Liver (tissue), 9 donors: Measurements from ENCODE around the gene FGD4. TPM values are rescaled to one million over a fixed set of nuclear protein-coding genes. Genes with fewer than 3 reads are reported as not detected.

Experiments
- DNase-seq: peaks from one replicate; pipeline ENCODE4 v3.0.0-alpha.2; 2017; ENCODE audit warnings: low spot score
- H3K27ac ChIP-seq, 2 donors: one replicate each; pipeline ENCODE4 v1.7.0; 2013; ENCODE audit warnings: inconsistent platforms in 2 of 2, low read length in 2 of 2, control low read depth in 1 of 2, low read depth in 1 of 2, mild to moderate bottlenecking in 1 of 2
- H3K27me3 ChIP-seq, 4 donors: one replicate each; pipeline versions ENCODE4 v1.6.1 to v1.7.0; 2013; ENCODE audit warnings: low read length in 3 of 4, inconsistent platforms in 1 of 4, mild to moderate bottlenecking in 1 of 4, moderate library complexity in 1 of 4; ENCODE audit not compliant: control insufficient read depth in 4 of 4, insufficient read depth in 4 of 4
- H3K36me3 ChIP-seq, 4 donors: one replicate each; pipeline versions ENCODE4 v1.6.1 to v1.7.0; 2013; ENCODE audit warnings: low read length in 3 of 4, mild to moderate bottlenecking in 3 of 4, low read depth in 1 of 4, moderate library complexity in 1 of 4; ENCODE audit not compliant: control insufficient read depth in 4 of 4, insufficient read depth in 3 of 4
- H3K4me1 ChIP-seq, 4 donors: one replicate each; pipeline versions ENCODE4 v1.6.1 to v1.7.0; 2013; ENCODE audit warnings: low read length in 3 of 4, mild to moderate bottlenecking in 3 of 4, moderate library complexity in 1 of 4; ENCODE audit not compliant: control insufficient read depth in 4 of 4, insufficient read depth in 4 of 4
- H3K4me3 ChIP-seq, 3 donors: one replicate each; pipeline versions ENCODE4 v1.6.1 to v1.7.0; 2013; ENCODE audit warnings: low read length in 3 of 3, control low read depth in 1 of 3, low read depth in 1 of 3, mild to moderate bottlenecking in 1 of 3
- H3K9ac ChIP-seq, 2 donors: one replicate each; pipeline ENCODE4 v1.7.0; 2013; ENCODE audit warnings: low read length in 2 of 2, mild to moderate bottlenecking in 2 of 2, moderate library complexity in 2 of 2, control low read depth in 1 of 2, low read depth in 1 of 2
- H3K9me3 ChIP-seq, 4 donors: one replicate each; pipeline versions ENCODE4 v1.6.1 to v1.7.0; 2013; ENCODE audit warnings: low read length in 3 of 4; ENCODE audit not compliant: control insufficient read depth in 4 of 4
- ATF3 ChIP-seq: IDR thresholded peaks from 2 replicates; pipeline ENCODE4 v1.6.1; 2016; ENCODE audit warnings: antibody characterized with exemption
- EGR1 ChIP-seq, 2 donors: IDR thresholded peaks; 2 replicates each; pipeline ENCODE4 v1.6.1; 2016 to 2018; ENCODE audit warnings: antibody characterized with exemption in 2 of 2, low read depth in 2 of 2
- FOXA1 ChIP-seq: IDR thresholded peaks from 2 replicates; pipeline ENCODE4 v1.6.1; 2016; ENCODE audit warnings: antibody characterized with exemption
- FOXA2 ChIP-seq: IDR thresholded peaks from 2 replicates; pipeline ENCODE4 v1.6.1; 2016; ENCODE audit warnings: antibody characterized with exemption
- GABPA ChIP-seq, 2 donors: IDR thresholded peaks in 1 of 2; conservative IDR thresholded peaks in 1 of 2; 2 replicates each; pipeline ENCODE4 v1.6.1; 2016; ENCODE audit warnings: antibody characterized with exemption in 2 of 2, mild to moderate bottlenecking in 1 of 2, moderate library complexity in 1 of 2
- HNF4A ChIP-seq, 2 donors: conservative IDR thresholded peaks; 2 replicates each; pipeline ENCODE4 v1.6.1; 2016; ENCODE audit warnings: antibody characterized with exemption in 2 of 2, mild to moderate bottlenecking in 2 of 2
- HNF4G ChIP-seq: IDR thresholded peaks from 2 replicates; pipeline ENCODE4 v1.6.1; 2016; ENCODE audit warnings: antibody characterized with exemption
- JUND ChIP-seq, 2 donors: IDR thresholded peaks; 2 replicates each; pipeline ENCODE4 v1.6.1; 2016; ENCODE audit warnings: antibody characterized with exemption in 2 of 2
- NR2F2 ChIP-seq: IDR thresholded peaks from 2 replicates; pipeline ENCODE4 v1.6.1; 2016; ENCODE audit warnings: antibody characterized with exemption
- RAD21 ChIP-seq, 2 donors: IDR thresholded peaks; 2 replicates each; pipeline ENCODE4 v1.6.1; 2016; ENCODE audit warnings: antibody characterized with exemption in 2 of 2, mild to moderate bottlenecking in 2 of 2
- REST ChIP-seq: IDR thresholded peaks from 2 replicates; pipeline ENCODE4 v1.6.1; 2016; ENCODE audit warnings: antibody characterized with exemption, mild to moderate bottlenecking
- RXRA ChIP-seq, 2 donors: IDR thresholded peaks; 2 replicates each; pipeline ENCODE4 v1.6.1; 2017 to 2018; ENCODE audit warnings: antibody characterized with exemption in 2 of 2, mild to moderate bottlenecking in 1 of 2
- SP1 ChIP-seq: IDR thresholded peaks from 2 replicates; pipeline ENCODE4 v1.6.1; 2018; ENCODE audit warnings: antibody characterized with exemption, mild to moderate bottlenecking
- TAF1 ChIP-seq: conservative IDR thresholded peaks from 2 replicates; pipeline ENCODE4 v1.6.1; 2016; ENCODE audit warnings: antibody characterized with exemption, mild to moderate bottlenecking
- YY1 ChIP-seq: IDR thresholded peaks from 2 replicates; pipeline ENCODE4 v1.6.1; 2016; ENCODE audit warnings: antibody characterized with exemption, mild to moderate bottlenecking
- ZBTB33 ChIP-seq: IDR thresholded peaks from 2 replicates; pipeline ENCODE4 v1.6.1; 2016; ENCODE audit warnings: antibody characterized with exemption
- WGBS: extraction: QIAGEN DNeasy Blood & Tissue Kit; methylation state at CpG from one replicate; pipeline ENCODE4 v1.1.7; 2013; 5-methylcytosine and 5-hydroxymethylcytosine counted together
- polyA plus RNA-seq, 2 donors: library from polyadenylated mRNA; stranded (reverse) in 1 of 2; unstranded in 1 of 2; fragments of 200-250 nt in 1 of 2; fragments of >200 nt in 1 of 2; fragmentation: Nextera tagmentation in 1 of 2; extraction: Ambion mirVana in 1 of 2; gene quantifications; one replicate each; pipeline versions ENCODE4 v1.2.1 to v1.2.3, GENCODE V29; 2013 to 2015
- total RNA-seq, 2 donors: library from RNA; depleted of rRNA; stranded (reverse); fragments of >200 nt; gene quantifications; one replicate each; pipeline ENCODE4 v1.2.3, GENCODE V29; 2014
- TF ChIP-seq, protein P1 (sequence below): IDR thresholded peaks from 2 replicates; pipeline ENCODE4 v1.6.1; 2016; ENCODE audit warnings: antibody characterized with exemption
- TF ChIP-seq, protein P2 (sequence below): fragments of 150-350 bp; IDR thresholded peaks from 2 replicates; pipeline ENCODE4 v1.5.1; 2017; ENCODE audit warnings: improper control_type of control experiment, low read depth, low read length; ENCODE audit not compliant: missing input control
- donor health status: healthy.
- donor health status: healthy.
- donor health status: healthy.
- donor health status: healthy.
- donor health status: healthy.

FGD4 gene
- total and polyA plus RNA-seq, 4 donors = 3.8 to 26.4 (median 9.0) TPM

DNA sequence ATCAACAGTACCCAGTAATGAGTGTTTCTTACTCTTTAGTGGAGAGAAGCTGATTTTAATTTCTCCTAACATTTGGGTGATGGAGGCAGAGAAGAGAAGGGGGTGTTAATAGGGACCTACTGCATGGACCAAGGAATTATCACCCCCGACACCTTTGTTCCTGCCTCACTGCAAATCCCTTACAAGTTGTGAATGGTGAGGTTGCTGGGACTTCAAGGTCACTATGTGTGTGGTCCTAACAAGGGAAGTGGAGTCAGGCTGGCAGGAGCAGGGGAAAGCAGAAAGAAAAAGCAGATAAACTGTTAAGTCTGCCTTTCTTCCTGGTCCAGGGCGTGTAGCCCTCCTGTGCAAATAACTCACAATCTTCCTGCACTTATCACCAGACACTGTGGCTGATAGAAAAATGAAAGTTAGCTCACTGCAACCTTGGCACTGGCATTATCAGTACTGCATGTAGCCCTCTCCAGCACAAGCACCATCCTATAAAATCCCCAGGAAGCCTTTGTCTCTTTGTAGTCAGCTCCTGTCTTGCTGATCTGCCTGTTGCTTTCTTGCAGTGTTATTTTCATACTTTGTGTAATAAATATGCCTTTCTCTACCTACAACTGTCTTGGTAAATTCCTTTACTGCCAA is 167.4 kb downstream of the FGD4 start:
- no peak overlapping the region for H3K4me3 ChIP-seq
- H3K36me3 ChIP-seq = peaks cover 0 to 10% (median 3%) of the 10 kb centered on the region in 4 donors
- peaks cover 3 to 4% (median 4%) of the 10 kb centered on the region in 4 donors for H3K4me1 ChIP-seq
- no peaks in the 10 kb centered on the region for H3K9me3 ChIP-seq
- DNase-seq = no peak
- H3K27me3 ChIP-seq = no peaks in the 10 kb centered on the region
- no peak overlapping the region for H3K27ac ChIP-seq
- 81% methylated on average over 2 of the region's 2 CpGs for WGBS
- H3K9ac ChIP-seq = no peak overlapping the region
- no peak for TF ChIP-seq GABPA (IDR thresholded peaks at IDR 0.05 in 1 of 2, conservative IDR thresholded peaks at IDR 0.05 in 1 of 2)
- TF ChIP-seq RAD21 (IDR thresholded peaks at IDR 0.05) = no peak
- no peak for TF ChIP-seq FOXA2
- no peak for TF ChIP-seq ZBTB33
- TF ChIP-seq SP1 = no peak
- TF ChIP-seq, protein P1, sequence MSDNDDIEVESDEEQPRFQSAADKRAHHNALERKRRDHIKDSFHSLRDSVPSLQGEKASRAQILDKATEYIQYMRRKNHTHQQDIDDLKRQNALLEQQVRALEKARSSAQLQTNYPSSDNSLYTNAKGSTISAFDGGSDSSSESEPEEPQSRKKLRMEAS = no peak
- no peak for TF ChIP-seq YY1
- TF ChIP-seq HNF4A (conservative IDR thresholded peaks at IDR 0.05) = no peak
- no peak for TF ChIP-seq JUND (IDR thresholded peaks at IDR 0.05)
- TF ChIP-seq EGR1 (IDR thresholded peaks at IDR 0.05; ENCODE audit: low read depth in 2 of 2) = no peak
- no peak for TF ChIP-seq REST
- TF ChIP-seq HNF4G = no peak
- no peak for TF ChIP-seq TAF1
- TF ChIP-seq FOXA1 = no peak
- TF ChIP-seq RXRA (IDR thresholded peaks at IDR 0.05) = no peak
- TF ChIP-seq, protein P2, sequence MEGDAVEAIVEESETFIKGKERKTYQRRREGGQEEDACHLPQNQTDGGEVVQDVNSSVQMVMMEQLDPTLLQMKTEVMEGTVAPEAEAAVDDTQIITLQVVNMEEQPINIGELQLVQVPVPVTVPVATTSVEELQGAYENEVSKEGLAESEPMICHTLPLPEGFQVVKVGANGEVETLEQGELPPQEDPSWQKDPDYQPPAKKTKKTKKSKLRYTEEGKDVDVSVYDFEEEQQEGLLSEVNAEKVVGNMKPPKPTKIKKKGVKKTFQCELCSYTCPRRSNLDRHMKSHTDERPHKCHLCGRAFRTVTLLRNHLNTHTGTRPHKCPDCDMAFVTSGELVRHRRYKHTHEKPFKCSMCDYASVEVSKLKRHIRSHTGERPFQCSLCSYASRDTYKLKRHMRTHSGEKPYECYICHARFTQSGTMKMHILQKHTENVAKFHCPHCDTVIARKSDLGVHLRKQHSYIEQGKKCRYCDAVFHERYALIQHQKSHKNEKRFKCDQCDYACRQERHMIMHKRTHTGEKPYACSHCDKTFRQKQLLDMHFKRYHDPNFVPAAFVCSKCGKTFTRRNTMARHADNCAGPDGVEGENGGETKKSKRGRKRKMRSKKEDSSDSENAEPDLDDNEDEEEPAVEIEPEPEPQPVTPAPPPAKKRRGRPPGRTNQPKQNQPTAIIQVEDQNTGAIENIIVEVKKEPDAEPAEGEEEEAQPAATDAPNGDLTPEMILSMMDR = no peak
- no peak for TF ChIP-seq ATF3
- TF ChIP-seq NR2F2 = no peak
